Lung (tissue), 12 donors: ENCODE data around the gene NTM. TPM values are rescaled to one million over a fixed set of nuclear protein-coding genes. Genes with fewer than 3 reads are reported as not detected.

ENCODE experiments used
- ATAC-seq: fragments of 200-7000 bp; cut with Tn5 transposase; one replicate; pipeline ENCODE4 v1.9.1; 2020; ENCODE audit warnings: moderate number of reproducible peaks; ENCODE audit not compliant: insufficient read depth, low FRiP score
- DNase-seq, 3 donors: peaks; one replicate each; pipeline ENCODE4 v3.0.0-alpha.2; 2013 to 2017
- H3K27ac ChIP-seq, 2 donors: one replicate each; pipeline ENCODE4 v1.5.1; 2013; ENCODE audit warnings: mild to moderate bottlenecking in 2 of 2, moderate library complexity in 2 of 2, control low read depth in 1 of 2, inconsistent platforms in 1 of 2, low read depth in 1 of 2, low read length in 1 of 2
- H3K27me3 ChIP-seq, 3 donors: one replicate each; pipeline ENCODE4 v1.5.1; 2013; ENCODE audit warnings: low read length in 2 of 3; ENCODE audit not compliant: control insufficient read depth in 3 of 3, insufficient read depth in 3 of 3
- H3K36me3 ChIP-seq, 4 donors: one replicate each; pipeline ENCODE4 v1.5.1; 2013; ENCODE audit warnings: low read length in 4 of 4, mild to moderate bottlenecking in 1 of 4, moderate library complexity in 1 of 4; ENCODE audit not compliant: control insufficient read depth in 4 of 4, insufficient read depth in 4 of 4
- H3K4me1 ChIP-seq, 5 donors: one replicate each; pipeline ENCODE4 v1.5.1; 2013; ENCODE audit warnings: low read length in 5 of 5, mild to moderate bottlenecking in 2 of 5, moderate library complexity in 1 of 5; ENCODE audit not compliant: control insufficient read depth in 5 of 5, insufficient read depth in 5 of 5
- H3K4me3 ChIP-seq: one replicate; pipeline ENCODE4 v1.5.1; 2013; ENCODE audit warnings: mild to moderate bottlenecking, control low read depth, moderate library complexity
- H3K9ac ChIP-seq, 2 donors: one replicate each; pipeline ENCODE4 v1.5.1; 2013; ENCODE audit warnings: low read length in 2 of 2, control low read depth in 1 of 2; ENCODE audit not compliant: insufficient read depth in 1 of 2
- H3K9me3 ChIP-seq, 4 donors: one replicate each; pipeline ENCODE4 v1.5.1; 2013; ENCODE audit warnings: low read length in 3 of 4, mild to moderate bottlenecking in 1 of 4, moderate library complexity in 1 of 4; ENCODE audit not compliant: control insufficient read depth in 4 of 4, insufficient read depth in 3 of 4
- CTCF ChIP-seq: IDR thresholded peaks from 2 replicates; pipeline ENCODE4 v1.5.1; 2012; ENCODE audit warnings: mild to moderate bottlenecking; ENCODE audit errors: control extremely low read depth, extremely low read depth
- WGBS, 2 donors: extraction: QIAGEN DNeasy Blood & Tissue Kit; methylation state at CpG; one replicate each; pipeline ENCODE4 v1.1.7; 2013; 5-methylcytosine and 5-hydroxymethylcytosine counted together
- polyA plus RNA-seq, 2 donors: library from polyadenylated mRNA; stranded (reverse); fragments of 200-250 nt; gene quantifications; one replicate each; pipeline ENCODE4 v1.2.1, GENCODE V29; 2013
- total RNA-seq, 2 donors: library from RNA; depleted of rRNA in 1 of 2; stranded (reverse); fragments of >200 nt in 1 of 2; gene quantifications; one replicate each; pipeline ENCODE4 v1.2.1, GENCODE V29; 2014 to 2021
- donor health status: control.
- donor health status: control.
- donor health status: Bipolar disorder and iron deficiency.
- donor health status: healthy.
- donor health status: DM: yes; HTN: yes; CAD: no.

NTM gene
- total and polyA plus RNA-seq, 4 donors: 0.39 to 30.9 (median 7.2) TPM

- no peak for TF ChIP-seq CTCF
- no peak overlapping the region for H3K9ac ChIP-seq
- DNase-seq: no peak
- no peaks in the 10 kb centered on the region for H3K36me3 ChIP-seq
- no peaks in the 10 kb centered on the region for H3K4me1 ChIP-seq
- no peak for ATAC-seq
- H3K9me3 ChIP-seq: no peaks in the 10 kb centered on the region
- 83 to 86% methylated on average over 4 of the region's 4 CpGs for WGBS, 2 donors
- H3K4me3 ChIP-seq: no peak overlapping the region
- no peaks in the 10 kb centered on the region for H3K27me3 ChIP-seq
- no peak overlapping the region for H3K27ac ChIP-seq
Measured at GRCh38 chr11:131385763-131386390, 15.5 kb downstream of the NTM start.

- no peak for TF ChIP-seq CTCF
- no peaks in the 10 kb centered on the region for H3K9me3 ChIP-seq
- no peak overlapping the region for H3K27ac ChIP-seq
- H3K9ac ChIP-seq: no peak overlapping the region
- 85% methylated on average over 2 of the region's 2 CpGs for WGBS, 2 donors
- no peak for ATAC-seq
- no peaks in the 10 kb centered on the region for H3K4me1 ChIP-seq
- H3K27me3 ChIP-seq: no peaks in the 10 kb centered on the region
- H3K4me3 ChIP-seq: no peak overlapping the region
- no peak for DNase-seq
- no peaks in the 10 kb centered on the region for H3K36me3 ChIP-seq
Measured at GRCh38 chr11:131386408-131386807, 16.0 kb downstream of the NTM start.

GRCh38 chr11:131388030-131388429 lies 17.6 kb downstream of the NTM start:
- ATAC-seq (no peak), DNase-seq (no peak)
- Histone ChIP-seq H3K36me3 (no peaks in the 10 kb centered on the region), H3K9me3 (no peaks in the 10 kb centered on the region), H3K27me3 (no peaks in the 10 kb centered on the region), H3K27ac (no peak overlapping the region), H3K9ac (no peak overlapping the region), H3K4me1 (no peaks in the 10 kb centered on the region), H3K4me3 (no peak overlapping the region)
- TF ChIP-seq CTCF: no peak
- WGBS, 2 donors: 57 to 73% methylated on average over 3 of the region's 3 CpGs

GRCh38 chr11:131389582-131389981 lies 19.2 kb downstream of the NTM start:
- Histone ChIP-seq H3K27ac (no peak overlapping the region), H3K4me1 (no peaks in the 10 kb centered on the region), H3K4me3 (no peak overlapping the region), H3K9me3 (no peaks in the 10 kb centered on the region), H3K27me3 (no peaks in the 10 kb centered on the region), H3K36me3 (no peaks in the 10 kb centered on the region), H3K9ac (no peak overlapping the region)
- WGBS, 2 donors: 59 to 70% methylated on average over 5 of the region's 5 CpGs
- no peak for DNase-seq
- no peak for ATAC-seq
- no peak for TF ChIP-seq CTCF
